ENCODE measurements around the gene SLC35B2. TPM values are rescaled to one million over a fixed set of nuclear protein-coding genes. Genes with fewer than 3 reads are reported as not detected.
A peak's percentile ranks its signal among the peaks of the same experiment; 100 is the strongest.

Gene SLC35B2
- total RNA-seq, 1 experiment from 2014 or later = 28.9 TPM

DNA sequence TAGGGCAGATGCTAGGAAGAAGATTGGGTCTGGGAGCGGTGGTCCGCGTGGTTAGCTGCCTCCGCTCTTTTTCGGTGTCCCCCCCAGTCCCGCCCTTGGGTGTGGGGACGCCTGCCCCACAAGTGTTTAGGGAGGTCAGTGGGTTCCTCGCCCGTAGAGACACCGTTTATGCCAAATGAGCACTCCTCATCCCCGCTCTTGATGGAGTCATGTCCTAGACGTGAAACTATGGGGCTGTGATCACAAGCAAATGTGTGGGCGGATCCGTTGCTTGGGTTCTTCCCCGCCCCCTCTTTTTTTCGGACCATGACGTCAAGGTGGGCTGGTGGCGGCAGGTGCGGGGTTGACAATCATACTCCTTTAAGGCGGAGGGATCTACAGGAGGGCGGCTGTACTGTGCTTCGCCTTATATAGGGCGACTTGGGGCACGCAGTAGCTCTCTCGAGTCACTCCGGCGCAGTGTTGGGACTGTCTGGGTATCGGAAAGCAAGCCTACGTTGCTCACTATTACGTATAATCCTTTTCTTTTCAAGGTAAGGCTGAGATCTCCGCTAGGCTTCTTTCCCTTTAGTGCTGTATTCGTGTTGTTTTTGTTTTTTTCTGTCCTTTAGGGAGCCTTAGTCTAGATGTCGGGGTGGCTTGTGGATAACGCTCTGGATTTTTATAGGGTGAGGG lies 10.5 kb downstream of the SLC35B2 start, which contains the start of gene HSP90AB1 (continued):
- TF ChIP-seq IRF2 (CRISPR knock-in tag; IDR thresholded peaks at IDR 0.05; ENCODE audit: borderline replicate concordance, low read depth) (no peak), GRHL2 (CRISPR knock-in tag; IDR thresholded peaks at IDR 0.05; ENCODE audit: insufficient replicate concordance, severe bottlenecking) (no peak), CREB1 (CRISPR knock-in tag; IDR thresholded peaks at IDR 0.05) (no peak), ATF1 (CRISPR knock-in tag; IDR thresholded peaks at IDR 0.05) (no peak), NFE2L1 (CRISPR knock-in tag; IDR thresholded peaks at IDR 0.05) (peak; percentile 61; the same call in 1 of the 2 replicates), ELF4 (CRISPR knock-in tag; IDR thresholded peaks at IDR 0.05; ENCODE audit: low read depth) (no peak), JAZF1 (CRISPR knock-in tag; IDR thresholded peaks at IDR 0.05) (no peak), SMAD3 (CRISPR knock-in tag; IDR thresholded peaks at IDR 0.05; ENCODE audit: borderline replicate concordance) (peak; percentile 94), GABPB1 (CRISPR knock-in tag; IDR thresholded peaks at IDR 0.05) (peak; percentile 57; the same call in 1 of the 2 replicates)
- TF ChIP-seq, protein P1, sequence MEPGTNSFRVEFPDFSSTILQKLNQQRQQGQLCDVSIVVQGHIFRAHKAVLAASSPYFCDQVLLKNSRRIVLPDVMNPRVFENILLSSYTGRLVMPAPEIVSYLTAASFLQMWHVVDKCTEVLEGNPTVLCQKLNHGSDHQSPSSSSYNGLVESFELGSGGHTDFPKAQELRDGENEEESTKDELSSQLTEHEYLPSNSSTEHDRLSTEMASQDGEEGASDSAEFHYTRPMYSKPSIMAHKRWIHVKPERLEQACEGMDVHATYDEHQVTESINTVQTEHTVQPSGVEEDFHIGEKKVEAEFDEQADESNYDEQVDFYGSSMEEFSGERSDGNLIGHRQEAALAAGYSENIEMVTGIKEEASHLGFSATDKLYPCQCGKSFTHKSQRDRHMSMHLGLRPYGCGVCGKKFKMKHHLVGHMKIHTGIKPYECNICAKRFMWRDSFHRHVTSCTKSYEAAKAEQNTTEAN (CRISPR knock-in tag; IDR thresholded peaks at IDR 0.05) = 0 out of 2 replicates have a peak, but pooled peaks have one; percentile 64
- TF ChIP-seq, protein P2, sequence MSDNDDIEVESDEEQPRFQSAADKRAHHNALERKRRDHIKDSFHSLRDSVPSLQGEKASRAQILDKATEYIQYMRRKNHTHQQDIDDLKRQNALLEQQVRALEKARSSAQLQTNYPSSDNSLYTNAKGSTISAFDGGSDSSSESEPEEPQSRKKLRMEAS (CRISPR knock-in tag; IDR thresholded peaks at IDR 0.05) = peak; percentile 50; the same call in 1 of the 2 replicates
- TF ChIP-seq, protein P3, sequence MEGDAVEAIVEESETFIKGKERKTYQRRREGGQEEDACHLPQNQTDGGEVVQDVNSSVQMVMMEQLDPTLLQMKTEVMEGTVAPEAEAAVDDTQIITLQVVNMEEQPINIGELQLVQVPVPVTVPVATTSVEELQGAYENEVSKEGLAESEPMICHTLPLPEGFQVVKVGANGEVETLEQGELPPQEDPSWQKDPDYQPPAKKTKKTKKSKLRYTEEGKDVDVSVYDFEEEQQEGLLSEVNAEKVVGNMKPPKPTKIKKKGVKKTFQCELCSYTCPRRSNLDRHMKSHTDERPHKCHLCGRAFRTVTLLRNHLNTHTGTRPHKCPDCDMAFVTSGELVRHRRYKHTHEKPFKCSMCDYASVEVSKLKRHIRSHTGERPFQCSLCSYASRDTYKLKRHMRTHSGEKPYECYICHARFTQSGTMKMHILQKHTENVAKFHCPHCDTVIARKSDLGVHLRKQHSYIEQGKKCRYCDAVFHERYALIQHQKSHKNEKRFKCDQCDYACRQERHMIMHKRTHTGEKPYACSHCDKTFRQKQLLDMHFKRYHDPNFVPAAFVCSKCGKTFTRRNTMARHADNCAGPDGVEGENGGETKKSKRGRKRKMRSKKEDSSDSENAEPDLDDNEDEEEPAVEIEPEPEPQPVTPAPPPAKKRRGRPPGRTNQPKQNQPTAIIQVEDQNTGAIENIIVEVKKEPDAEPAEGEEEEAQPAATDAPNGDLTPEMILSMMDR (IDR thresholded peaks at IDR 0.05) = no peak
- TF ChIP-seq, protein P4, sequence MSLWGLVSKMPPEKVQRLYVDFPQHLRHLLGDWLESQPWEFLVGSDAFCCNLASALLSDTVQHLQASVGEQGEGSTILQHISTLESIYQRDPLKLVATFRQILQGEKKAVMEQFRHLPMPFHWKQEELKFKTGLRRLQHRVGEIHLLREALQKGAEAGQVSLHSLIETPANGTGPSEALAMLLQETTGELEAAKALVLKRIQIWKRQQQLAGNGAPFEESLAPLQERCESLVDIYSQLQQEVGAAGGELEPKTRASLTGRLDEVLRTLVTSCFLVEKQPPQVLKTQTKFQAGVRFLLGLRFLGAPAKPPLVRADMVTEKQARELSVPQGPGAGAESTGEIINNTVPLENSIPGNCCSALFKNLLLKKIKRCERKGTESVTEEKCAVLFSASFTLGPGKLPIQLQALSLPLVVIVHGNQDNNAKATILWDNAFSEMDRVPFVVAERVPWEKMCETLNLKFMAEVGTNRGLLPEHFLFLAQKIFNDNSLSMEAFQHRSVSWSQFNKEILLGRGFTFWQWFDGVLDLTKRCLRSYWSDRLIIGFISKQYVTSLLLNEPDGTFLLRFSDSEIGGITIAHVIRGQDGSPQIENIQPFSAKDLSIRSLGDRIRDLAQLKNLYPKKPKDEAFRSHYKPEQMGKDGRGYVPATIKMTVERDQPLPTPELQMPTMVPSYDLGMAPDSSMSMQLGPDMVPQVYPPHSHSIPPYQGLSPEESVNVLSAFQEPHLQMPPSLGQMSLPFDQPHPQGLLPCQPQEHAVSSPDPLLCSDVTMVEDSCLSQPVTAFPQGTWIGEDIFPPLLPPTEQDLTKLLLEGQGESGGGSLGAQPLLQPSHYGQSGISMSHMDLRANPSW (CRISPR knock-in tag; conservative IDR thresholded peaks at IDR 0.05; ENCODE audit: low read depth) = no peak

DNA sequence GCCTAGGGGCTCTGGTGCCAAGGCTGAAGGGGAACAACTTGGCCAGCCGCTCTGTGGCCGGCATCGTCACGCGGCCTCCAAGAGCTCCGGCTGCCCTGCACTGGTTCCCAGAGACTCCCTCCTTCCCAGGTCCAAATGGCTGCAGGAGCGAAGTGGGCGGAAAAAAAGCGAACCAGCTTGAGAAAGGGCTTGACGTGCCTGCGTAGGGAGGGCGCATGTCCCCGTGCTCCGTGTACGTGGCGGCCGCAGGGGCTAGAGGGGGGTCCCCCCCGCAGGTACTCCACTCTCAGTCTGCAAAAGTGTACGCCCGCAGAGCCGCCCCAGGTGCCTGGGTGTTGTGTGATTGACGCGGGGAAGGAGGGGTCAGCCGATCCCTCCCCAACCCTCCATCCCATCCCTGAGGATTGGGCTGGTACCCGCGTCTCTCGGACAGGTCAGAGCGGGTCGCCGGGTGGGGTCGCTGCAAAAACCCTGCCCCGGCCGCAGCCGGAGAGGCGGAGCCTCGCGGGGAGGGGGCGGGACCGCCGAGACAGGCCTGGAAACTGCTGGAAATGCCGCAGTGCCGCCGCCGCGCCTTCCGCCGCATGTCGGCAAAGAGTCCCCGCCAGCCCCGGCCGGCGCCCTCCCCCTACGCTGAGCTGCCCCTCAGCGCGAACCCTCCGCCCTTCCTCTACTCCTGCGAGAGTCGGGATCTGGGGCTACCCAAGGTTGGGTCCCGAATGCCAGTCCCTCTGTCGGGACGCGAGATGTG lies 11.2 kb downstream of the SLC35B2 start:
- peaks cover 16% of the 10 kb centered on the region for H3K27me3 Mint-ChIP-seq (ENCODE audit: low read depth)
- ATAC-seq (peak; percentile 85), DNase-seq (ENCODE audit: low spot score) (peak; percentile 98)
- H3K36me3 Mint-ChIP-seq = peaks cover 41% of the 10 kb centered on the region
- H3K9me3 Mint-ChIP-seq = no peaks in the 10 kb centered on the region
- ChIA-PET CTCF (interaction anchor here (0.6 to 7.2 kb wide), 27 partner anchors 9 to 386 kb away, joined by 3 to 80 read pairs (median 3); partner anchors contain the start of genes AARS2, SLC29A1 and SLC35B2), POLR2A (interaction anchor here (0.6 to 4.9 kb wide), 23 partner anchors 8 to 1316 kb away, joined by 3 to 83 read pairs (median 5); partner anchors contain the start of genes CNPY3, MRPL14, MYMX and SLC29A1)
- peak overlapping the region; percentile 99 for H3K4me3 Mint-ChIP-seq
- peaks cover 34% of the 10 kb centered on the region for H3K4me1 Mint-ChIP-seq
- H3K27ac Mint-ChIP-seq = peak overlapping the region; percentile 99
- TF ChIP-seq, protein P5, sequence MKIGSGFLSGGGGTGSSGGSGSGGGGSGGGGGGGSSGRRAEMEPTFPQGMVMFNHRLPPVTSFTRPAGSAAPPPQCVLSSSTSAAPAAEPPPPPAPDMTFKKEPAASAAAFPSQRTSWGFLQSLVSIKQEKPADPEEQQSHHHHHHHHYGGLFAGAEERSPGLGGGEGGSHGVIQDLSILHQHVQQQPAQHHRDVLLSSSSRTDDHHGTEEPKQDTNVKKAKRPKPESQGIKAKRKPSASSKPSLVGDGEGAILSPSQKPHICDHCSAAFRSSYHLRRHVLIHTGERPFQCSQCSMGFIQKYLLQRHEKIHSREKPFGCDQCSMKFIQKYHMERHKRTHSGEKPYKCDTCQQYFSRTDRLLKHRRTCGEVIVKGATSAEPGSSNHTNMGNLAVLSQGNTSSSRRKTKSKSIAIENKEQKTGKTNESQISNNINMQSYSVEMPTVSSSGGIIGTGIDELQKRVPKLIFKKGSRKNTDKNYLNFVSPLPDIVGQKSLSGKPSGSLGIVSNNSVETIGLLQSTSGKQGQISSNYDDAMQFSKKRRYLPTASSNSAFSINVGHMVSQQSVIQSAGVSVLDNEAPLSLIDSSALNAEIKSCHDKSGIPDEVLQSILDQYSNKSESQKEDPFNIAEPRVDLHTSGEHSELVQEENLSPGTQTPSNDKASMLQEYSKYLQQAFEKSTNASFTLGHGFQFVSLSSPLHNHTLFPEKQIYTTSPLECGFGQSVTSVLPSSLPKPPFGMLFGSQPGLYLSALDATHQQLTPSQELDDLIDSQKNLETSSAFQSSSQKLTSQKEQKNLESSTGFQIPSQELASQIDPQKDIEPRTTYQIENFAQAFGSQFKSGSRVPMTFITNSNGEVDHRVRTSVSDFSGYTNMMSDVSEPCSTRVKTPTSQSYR (CRISPR knock-in tag; IDR thresholded peaks at IDR 0.05) = no peak
- TF ChIP-seq MYBL2 (CRISPR knock-in tag; IDR thresholded peaks at IDR 0.05) (peak; percentile 77), ZNF121 (CRISPR knock-in tag; IDR thresholded peaks at IDR 0.05) (peak; percentile 31; the same call in 1 of the 2 replicates), RORB (CRISPR knock-in tag; IDR thresholded peaks at IDR 0.05) (no peak), ZNF232 (CRISPR knock-in tag; IDR thresholded peaks at IDR 0.05) (0 out of 2 replicates have a peak, but pooled peaks have one; percentile 2), ETV6 (CRISPR knock-in tag; IDR thresholded peaks at IDR 0.05) (peak; percentile 63; the same call in 1 of the 2 replicates), IRF2 (CRISPR knock-in tag; IDR thresholded peaks at IDR 0.05; ENCODE audit: borderline replicate concordance, low read depth) (no peak)
- TF ChIP-seq, protein P6, sequence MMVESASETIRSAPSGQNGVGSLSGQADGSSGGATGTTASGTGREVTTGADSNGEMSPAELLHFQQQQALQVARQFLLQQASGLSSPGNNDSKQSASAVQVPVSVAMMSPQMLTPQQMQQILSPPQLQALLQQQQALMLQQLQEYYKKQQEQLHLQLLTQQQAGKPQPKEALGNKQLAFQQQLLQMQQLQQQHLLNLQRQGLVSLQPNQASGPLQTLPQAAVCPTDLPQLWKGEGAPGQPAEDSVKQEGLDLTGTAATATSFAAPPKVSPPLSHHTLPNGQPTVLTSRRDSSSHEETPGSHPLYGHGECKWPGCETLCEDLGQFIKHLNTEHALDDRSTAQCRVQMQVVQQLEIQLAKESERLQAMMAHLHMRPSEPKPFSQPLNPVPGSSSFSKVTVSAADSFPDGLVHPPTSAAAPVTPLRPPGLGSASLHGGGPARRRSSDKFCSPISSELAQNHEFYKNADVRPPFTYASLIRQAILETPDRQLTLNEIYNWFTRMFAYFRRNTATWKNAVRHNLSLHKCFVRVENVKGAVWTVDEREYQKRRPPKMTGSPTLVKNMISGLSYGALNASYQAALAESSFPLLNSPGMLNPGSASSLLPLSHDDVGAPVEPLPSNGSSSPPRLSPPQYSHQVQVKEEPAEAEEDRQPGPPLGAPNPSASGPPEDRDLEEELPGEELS (CRISPR knock-in tag; IDR thresholded peaks at IDR 0.05) = peak; percentile 73; the same call in 1 of the 2 replicates
- TF ChIP-seq, protein P7, sequence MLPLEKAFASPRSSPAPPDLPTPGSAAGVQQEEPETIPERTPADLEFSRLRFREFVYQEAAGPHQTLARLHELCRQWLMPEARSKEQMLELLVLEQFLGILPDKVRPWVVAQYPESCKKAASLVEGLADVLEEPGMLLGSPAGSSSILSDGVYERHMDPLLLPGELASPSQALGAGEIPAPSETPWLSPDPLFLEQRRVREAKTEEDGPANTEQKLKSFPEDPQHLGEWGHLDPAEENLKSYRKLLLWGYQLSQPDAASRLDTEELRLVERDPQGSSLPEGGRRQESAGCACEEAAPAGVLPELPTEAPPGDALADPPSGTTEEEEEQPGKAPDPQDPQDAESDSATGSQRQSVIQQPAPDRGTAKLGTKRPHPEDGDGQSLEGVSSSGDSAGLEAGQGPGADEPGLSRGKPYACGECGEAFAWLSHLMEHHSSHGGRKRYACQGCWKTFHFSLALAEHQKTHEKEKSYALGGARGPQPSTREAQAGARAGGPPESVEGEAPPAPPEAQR (CRISPR knock-in tag; IDR thresholded peaks at IDR 0.05) = no peak
- TF ChIP-seq, protein P2 (CRISPR knock-in tag; IDR thresholded peaks at IDR 0.05) = peak; percentile 75
